DMS 273 (cell line): ENCODE data around the gene HPD.
A peak's percentile ranks its signal among the peaks of the same experiment; 100 is the strongest.
"Not testable (repeated sequence)": the region's sequence is repeated elsewhere in the genome, so short reads cannot be mapped to it uniquely, and the experiment has no call there.

Source experiments
- DNase-seq: peaks from one replicate; lab custom pipeline; 2025; ENCODE audit not compliant: unreplicated experiment; lab: John Stamatoyannopoulos, UW

The HPD gene

GRCh38 chr12:121800694-121801594 lies 57.7 kb downstream of the HPD start:
- peak; percentile 69 for DNase-seq

GRCh38 chr12:121799842-121800693 lies 58.6 kb downstream of the HPD start:
- DNase-seq = peak; percentile 89

GRCh38 chr12:121799156-121799841 lies 59.4 kb downstream of the HPD start:
- DNase-seq = peak; percentile 86

GRCh38 chr12:121798787-121799155 lies 59.9 kb downstream of the HPD start:
- DNase-seq = no peak

- DNase-seq = peak; percentile 93
Measured at GRCh38 chr12:121797937-121798786, 60.5 kb downstream of the HPD start.

GRCh38 chr12:121796855-121797751 lies 61.6 kb downstream of the HPD start:
- DNase-seq = peak; percentile 68

- DNase-seq = peak; percentile 86
Measured at GRCh38 chr12:121795034-121795968, 63.4 kb downstream of the HPD start.

GRCh38 chr12:121794534-121795033 lies 64.1 kb downstream of the HPD start:
- DNase-seq = no peak

- peak; percentile 93 for DNase-seq
Measured at GRCh38 chr12:121793838-121794533, 64.7 kb downstream of the HPD start.

- DNase-seq = peak; percentile 43
Measured at GRCh38 chr12:121793440-121793837, 65.2 kb downstream of the HPD start, which contains the start of gene RHOF. RHOF (minus strand) TSS chr12:121793688; CDS start chr12:121793633, 55 bp downstream.

- no peak for DNase-seq
Measured at GRCh38 chr12:121792607-121793439, 65.8 kb downstream of the HPD start.

- no peak for DNase-seq
Measured at GRCh38 chr12:121791671-121792551, 66.7 kb downstream of the HPD start.

GRCh38 chr12:121790785-121791184 lies 67.9 kb downstream of the HPD start:
- DNase-seq = not testable (repeated sequence)

- no peak for DNase-seq
Measured at GRCh38 chr12:121789800-121790728, 68.6 kb downstream of the HPD start.
